H54 (cell line): ENCODE results near the gene RASGEF1B.

Experiments used
- DNase-seq: peaks from one replicate; pipeline ENCODE4 v3.0.0; 2011; ENCODE audit warnings: low spot score, mixed read lengths; ENCODE audit not compliant: insufficient read length
- FAIRE-seq: peaks from 3 replicates; lab custom pipeline; 2011; peaks lifted over from hg19 to GRCh38; lab: Jason Lieb, UNC
- POLR2A ChIP-seq: IDR thresholded peaks from 2 replicates; pipeline ENCODE4 v1.6.1; 2011; ENCODE audit warnings: low read depth, mild to moderate bottlenecking, low read length

Gene RASGEF1B

DNA sequence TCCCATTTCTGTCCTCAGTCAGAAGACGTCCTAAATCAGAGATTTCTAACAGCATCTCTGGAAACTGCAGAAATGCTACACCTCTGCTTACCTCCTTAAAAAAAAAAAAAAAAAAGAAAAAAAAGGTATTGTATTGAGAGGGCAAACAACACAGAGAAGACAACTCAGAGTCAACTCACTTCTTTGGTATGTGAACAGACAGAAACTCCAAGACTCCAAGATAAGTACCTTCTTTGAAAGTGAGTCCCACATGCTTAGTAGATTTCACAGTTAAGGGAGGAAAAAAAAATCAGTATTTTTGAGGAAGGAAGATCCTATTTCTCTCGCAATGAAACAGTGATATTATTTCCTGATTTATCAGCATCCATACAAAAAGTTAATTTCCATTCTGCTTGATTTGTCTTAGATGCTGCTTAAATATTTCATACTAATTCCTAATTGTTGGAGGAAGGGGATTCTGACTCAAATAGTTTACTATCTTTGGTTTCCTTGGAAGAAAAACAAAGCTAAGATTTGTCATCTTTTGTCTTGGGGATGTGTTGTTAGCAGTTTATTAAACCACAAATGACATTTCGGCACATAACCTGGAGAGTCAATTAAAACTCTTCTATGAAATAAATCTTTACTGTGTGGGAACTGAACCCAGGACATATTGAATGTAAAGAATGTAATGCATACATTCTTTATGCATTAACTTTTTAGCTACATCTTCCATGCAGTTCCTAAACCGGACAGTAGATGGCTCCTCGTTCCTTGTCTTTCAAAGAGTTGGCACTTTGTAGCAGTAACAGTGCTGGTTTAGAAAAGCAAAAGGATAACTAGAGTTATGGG, 4.7 kb downstream of the RASGEF1B start:
- FAIRE-seq, result no peak
- DNase-seq, result no peak

DNA sequence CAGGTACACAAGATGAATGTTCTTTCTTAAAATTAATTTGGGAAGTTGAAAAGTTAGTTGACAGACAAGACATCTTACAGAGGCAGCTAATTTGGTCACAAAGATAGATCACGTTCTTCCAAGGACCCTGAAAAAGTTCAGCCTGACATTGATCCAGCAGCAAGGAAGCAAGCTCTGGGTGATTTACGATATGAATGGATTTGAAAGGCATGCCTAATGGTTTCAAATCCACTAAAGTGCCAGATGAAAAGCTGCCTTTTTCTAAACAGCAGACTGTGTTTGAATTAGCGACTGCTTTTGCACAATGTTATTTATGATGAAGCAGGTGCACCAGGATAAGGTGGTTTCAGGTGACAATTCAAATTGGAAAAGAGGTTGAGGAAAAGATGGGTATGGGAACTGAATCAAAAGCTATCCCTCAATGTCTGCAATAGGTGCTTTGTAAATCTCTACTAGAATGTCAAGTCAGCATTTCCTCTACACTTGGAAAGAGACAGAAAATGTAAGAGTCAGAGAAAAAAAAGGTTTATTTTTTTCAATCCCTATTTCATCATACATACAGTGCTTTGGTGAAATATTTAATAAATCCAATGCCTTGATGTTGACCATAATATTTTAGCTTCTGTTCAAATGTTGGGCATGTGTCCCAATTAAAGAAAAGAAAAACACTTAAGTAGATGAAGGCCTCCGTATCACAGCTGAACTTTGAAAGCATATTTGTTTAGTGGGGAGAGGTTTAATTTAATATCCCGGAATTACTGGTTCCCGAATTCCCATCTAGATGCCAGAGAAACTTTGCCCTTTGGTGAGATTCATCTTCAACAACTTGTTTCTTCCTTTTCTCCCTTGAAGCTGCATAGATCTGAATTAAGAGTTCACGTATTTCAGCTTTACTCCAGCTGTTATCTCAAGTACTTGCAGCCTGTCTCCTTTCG, 6.0 kb downstream of the RASGEF1B start:
- TF ChIP-seq POLR2A, result no peak
- no peak for FAIRE-seq
- no peak for DNase-seq

More for the DNA sequence above, 4.7 kb downstream of the RASGEF1B start:
- no peak for TF ChIP-seq POLR2A

DNA sequence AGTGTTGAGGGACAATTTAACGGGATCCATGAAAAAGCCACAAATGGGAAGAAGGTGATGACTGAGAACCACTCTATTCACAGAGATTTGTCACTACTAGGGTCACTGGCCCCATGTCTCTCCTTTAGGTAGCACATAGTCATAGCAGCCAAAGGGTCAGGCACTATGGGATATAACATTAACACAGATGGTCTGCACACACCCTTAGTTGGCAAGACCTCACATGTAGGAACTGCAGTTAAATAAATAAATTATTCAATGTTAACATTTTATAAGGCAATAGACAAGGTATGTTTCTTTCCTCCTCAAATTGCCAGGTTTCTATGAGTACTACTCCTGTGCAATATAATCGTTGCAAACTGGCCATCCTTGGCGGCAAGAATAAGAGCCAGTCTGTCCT, 10.9 kb downstream of the RASGEF1B start:
- no peak for DNase-seq
- TF ChIP-seq POLR2A, result no peak
- FAIRE-seq, result no peak

DNA sequence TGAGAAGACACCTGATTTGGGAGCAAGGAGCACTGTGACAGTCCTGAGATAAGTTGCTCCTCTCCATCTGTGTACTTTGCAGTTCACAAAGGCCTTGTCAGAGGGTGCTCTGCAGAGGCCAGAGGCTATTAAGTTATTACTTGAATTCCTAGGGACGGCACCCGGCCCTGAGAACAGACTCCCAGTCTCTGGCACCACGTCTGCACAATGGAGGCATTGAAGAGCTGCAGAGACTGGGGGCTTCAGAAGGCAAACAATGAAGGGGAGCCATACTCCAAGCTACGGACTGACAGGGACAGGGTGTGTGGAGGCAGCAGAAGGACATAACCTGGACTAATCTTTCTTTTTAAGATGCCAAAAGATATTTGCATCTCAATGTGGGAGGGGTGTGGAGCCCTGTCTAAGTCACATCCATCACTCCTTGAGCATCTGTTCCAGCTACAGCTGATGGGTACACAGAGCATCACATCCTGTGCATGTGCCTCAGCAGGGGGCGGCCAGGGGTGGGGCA, 11.5 kb downstream of the RASGEF1B start:
- no peak for TF ChIP-seq POLR2A
- DNase-seq (no peak), FAIRE-seq (no peak)

DNA sequence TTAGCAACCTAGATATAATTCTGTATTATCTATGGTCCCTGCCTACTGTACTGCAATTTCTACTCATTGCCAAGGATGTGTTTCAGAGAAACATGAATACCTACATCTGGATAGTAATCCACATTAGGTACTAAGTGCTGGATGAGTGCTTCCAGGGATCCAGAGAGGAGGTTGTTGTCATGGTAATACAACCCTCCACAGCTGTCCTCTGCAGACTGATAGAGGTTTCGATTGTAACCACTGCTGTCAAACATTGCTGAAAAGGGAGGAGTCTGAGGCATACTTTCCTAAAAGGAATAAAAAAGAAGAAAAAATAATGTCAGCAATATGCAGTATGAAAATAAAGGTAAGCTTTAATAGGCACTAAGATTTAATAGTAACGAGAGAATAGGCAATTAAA, 12.5 kb downstream of the RASGEF1B start:
- TF ChIP-seq POLR2A, result no peak
- FAIRE-seq (no peak), DNase-seq (no peak)

DNA sequence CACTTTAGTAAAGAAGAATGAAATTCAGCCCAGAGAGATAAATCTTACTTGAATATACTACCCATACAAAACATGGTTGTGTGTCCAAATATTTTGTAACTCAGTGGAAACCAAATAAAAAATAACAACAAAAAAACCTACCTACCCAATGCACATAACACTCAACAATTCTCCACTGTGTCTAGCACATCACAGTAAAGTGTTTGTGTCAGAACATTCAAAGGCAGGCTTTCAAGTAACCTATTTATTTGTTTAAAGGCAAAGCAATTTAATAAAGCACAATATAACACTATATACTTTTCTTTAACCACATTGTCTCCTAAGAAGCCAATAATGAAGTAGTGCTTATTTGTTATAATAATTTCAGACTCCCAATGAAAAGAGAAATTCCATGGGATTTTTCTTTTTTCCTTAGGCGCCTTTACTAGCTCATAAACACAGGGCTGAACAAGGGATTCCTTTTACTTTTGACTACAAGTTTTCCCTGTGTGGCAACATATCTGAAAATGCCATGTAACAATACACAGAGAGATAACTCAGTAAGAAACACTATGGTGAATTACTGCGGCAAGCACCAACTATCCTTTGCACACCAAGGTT, 13.7 kb downstream of the RASGEF1B start:
- no peak for DNase-seq
- no peak for TF ChIP-seq POLR2A
- FAIRE-seq, result no peak

DNA sequence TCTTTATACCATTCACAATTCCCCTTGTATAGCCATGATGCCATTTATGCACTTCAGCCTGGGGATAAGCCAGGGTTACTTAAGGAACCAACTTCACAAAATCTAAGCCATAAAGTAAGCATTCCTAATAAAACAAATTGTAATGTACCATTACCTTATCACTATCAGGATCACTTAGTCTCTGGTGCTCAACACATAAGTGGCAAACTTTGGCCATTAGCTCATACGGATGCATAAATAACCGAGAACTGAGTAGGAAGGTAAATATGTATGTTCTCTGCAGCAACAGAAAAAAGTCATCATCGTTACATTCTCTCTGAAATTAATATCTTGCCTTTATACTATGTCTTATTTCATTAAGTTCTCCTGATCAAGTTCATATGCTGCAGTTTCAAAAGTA, 14.4 kb downstream of the RASGEF1B start:
- no peak for DNase-seq
- no peak for FAIRE-seq
- TF ChIP-seq POLR2A, result no peak

DNA sequence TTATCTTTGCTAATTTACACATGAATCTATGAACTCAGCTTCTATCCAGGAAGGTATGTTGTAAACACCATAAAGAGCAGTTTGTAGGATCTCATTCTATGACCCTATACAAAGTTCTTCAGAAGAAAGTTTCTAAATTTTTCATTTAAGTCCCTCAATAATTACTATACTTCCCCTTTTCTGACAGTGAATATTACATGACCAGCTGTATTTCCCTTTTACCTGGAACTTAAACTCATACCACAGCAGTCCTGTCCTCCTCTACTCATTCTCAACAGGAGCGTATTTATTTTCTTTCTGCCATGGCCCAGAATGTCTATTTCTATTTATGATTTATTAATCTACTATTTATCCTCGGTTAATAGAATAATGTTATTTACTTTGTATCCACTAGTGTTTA, 15.8 kb downstream of the RASGEF1B start:
- DNase-seq (no peak), FAIRE-seq (no peak)
- no peak for TF ChIP-seq POLR2A

DNA sequence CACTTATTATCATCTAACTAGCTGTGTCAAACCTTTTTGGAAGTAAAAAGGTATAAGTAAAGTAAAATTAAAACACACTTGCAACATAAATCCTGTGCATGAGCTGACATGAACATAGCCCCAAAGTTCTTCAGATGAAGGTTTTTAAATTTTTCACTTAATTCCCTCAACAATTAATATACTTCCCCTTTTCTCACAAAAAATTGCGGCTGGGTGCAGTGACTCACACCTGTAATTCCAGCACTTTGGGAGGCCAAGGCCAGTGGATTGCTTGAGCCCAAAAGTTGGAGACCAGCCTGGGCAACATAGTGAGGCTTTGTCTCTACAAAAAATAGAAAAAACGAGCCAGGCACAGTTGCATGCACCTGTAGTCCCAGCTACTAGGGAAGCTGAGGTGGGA, 16.8 kb downstream of the RASGEF1B start:
- no peak for FAIRE-seq

DNA sequence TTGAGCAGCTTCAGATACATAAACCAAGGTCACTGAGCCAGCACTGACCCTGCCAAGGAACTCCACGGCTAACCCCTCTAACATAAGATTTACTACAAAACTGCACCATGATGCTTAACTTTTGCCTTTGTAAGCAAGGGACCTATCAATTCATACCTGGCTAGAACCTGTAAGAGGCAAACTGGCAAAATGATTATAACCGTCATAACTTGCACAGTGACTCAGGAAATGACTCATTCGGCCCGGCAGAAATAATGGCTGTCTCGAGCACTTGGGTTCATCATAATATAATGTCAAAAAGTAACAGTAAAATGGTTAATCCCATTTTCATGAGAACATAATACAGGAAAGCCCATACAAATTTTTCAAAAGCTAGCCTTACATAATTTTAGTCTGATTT, 17.2 kb downstream of the RASGEF1B start:
- DNase-seq, result no peak
- peak; percentile 33 for FAIRE-seq
- no peak for TF ChIP-seq POLR2A

More for the DNA sequence above, 16.8 kb downstream of the RASGEF1B start:
- no peak for TF ChIP-seq POLR2A
- DNase-seq, result no peak

DNA sequence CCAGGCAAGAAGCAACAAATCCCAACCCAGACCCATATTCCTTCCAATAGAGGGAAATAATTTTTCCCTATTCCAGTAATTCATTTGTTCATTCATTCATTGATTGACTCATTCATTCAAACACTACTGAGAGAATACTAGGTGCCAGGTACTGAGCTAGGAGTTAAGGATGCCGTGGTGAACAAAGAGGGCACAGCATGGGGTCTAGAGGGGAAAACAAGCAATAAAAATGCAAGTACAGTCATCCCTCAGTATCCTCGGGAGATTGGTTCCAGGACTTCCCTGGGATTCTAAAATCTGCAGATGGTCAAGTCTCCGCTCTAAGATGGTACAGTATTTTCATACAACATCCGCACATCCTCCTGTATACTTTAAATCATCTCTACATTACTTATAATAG, 18.7 kb downstream of the RASGEF1B start:
- FAIRE-seq (no peak), DNase-seq (no peak)
- TF ChIP-seq POLR2A, result no peak

DNA sequence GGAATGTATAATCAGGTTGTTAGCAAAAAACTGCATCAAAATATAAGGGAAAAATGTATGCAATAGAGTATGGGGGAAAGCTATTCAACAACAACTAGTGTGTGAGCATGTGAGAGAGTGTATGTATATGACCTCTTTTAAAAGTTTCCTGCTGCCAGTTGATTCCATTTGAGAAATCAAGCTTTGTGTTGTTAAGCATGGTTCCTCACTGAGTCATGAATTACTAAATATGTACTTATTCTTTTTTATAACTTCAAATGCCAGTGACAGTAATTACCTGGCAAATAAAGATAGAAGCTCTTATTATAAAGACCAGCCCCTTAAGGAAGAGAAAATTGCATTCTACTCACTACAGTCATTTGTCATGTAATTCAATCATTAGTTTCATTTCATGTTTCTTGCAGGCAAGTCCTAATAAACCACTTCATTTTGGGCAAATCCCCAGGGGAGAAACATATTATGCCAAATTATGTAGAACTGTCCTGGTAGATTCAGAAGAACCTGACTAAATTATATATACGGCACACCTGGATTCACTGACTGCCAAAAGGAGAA, 19.2 kb downstream of the RASGEF1B start:
- no peak for TF ChIP-seq POLR2A
- FAIRE-seq (no peak), DNase-seq (no peak)

DNA sequence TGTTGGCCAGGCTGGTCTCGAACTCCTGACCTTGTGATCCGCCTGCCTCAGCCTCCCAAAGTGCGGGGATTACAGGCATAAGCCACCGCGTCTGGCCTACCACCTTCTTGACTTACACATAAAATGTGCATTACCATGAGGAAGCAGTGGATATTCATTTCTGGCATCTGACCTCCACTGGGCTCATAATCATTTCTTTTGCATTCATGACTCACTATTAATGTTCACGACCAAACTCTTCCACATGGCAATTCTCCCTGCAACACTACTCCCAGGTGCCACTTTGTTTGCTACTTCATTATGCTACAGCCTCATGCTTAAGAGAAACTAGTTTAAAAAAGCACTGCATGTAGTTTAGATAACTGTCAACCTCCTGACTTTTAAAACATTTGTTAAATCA, 22.7 kb downstream of the RASGEF1B start:
- TF ChIP-seq POLR2A, result no peak
- FAIRE-seq (no peak), DNase-seq (no peak)

DNA sequence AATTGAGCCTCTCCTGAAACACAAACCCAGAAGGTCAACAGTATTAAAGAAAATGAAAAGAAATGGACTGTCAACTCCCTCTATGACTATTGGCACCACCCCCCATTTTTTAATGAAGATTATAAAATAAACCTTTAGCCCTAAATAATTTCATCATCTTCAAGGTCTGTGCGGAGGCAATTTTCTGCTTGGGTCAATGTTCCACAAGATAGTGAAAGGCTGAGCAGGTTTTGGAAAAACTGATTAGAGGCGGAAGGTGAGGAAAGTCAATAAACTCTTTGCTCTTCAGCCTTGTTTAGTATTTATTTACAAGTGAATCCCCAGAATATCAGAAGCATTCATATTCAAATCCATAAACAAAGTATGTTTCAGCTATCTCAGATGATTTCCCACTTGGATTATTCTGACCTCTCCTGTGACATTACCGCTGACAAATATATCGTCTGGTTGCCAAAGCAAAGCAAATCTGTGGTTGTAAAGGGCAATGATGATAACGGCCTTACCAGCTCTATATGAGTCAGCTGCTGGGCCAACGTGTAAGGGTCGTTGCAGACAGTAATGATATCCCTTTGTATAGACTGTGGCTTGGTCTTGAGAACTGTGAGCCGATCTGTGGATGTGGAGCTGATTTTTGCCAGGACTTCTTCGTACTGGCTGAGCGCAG, 24.0 kb downstream of the RASGEF1B start:
- DNase-seq (no peak), FAIRE-seq (no peak)

More for the DNA sequence above, 24.0 kb downstream of the RASGEF1B start:
- no peak for TF ChIP-seq POLR2A
